GM12892 (cell line): Measurements from ENCODE around the gene RPL4.

ENCODE experiments used
- POLR2A ChIP-seq: IDR thresholded peaks from 2 replicates; pipeline ENCODE4 v1.6.1; 2011; ENCODE audit warnings: low read depth, low read length, control low read depth
- POLR2AphosphoS5 ChIP-seq: IDR thresholded peaks from 2 replicates; pipeline ENCODE4 v1.6.1; 2011; ENCODE audit warnings: low read depth, low read length, control low read depth
- TAF1 ChIP-seq: IDR thresholded peaks from 2 replicates; pipeline ENCODE4 v1.6.1; 2011; ENCODE audit warnings: low read depth, mild to moderate bottlenecking, control low read depth, low read length, borderline replicate concordance

DNA sequence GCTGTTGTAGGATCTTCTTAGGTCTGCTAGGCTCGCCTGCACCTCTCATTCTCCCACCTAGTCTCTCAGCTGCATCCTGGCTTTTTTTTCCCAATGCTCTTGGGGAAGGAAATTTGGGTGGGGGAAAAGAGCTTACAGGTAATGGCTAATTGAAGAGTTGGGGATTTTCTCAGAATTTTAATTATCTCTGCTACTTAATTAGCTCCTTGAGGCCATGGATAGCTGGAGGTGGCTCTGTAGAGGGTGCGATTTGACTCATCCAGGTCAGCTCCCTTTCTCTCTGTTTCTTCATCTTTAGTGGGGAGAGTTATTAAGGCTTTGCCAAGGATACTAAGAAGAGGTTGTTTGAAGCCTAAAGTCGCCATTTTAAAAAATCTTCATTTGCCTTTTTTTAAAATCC is 29.7 kb downstream of the RPL4 start:
- TF ChIP-seq TAF1 (no peak), POLR2AphosphoS5 (no peak), POLR2A (no peak)
